ENCODE data around the gene BMP5. TPM values are rescaled to one million over a fixed set of nuclear protein-coding genes. Genes with fewer than 3 reads are reported as not detected.

Gene BMP5
- total and polyA plus RNA-seq, 3 experiments from 2014 or later: not detected

- POLR2A ChIA-PET: no interaction called here
- CTCF ChIA-PET: no interaction called here
- DNase-seq: no peak
Observed at GRCh38 chr6:55756531-55757031, 118.8 kb downstream of the BMP5 start.

GRCh38 chr6:55748880-55749279, 126.5 kb downstream of the BMP5 start:
- Mint-ChIP-seq H3K27ac (no peak overlapping the region), H3K4me1 (no peaks in the 10 kb centered on the region), H3K27me3 (peaks cover 0 to 2% of the 10 kb centered on the region in 2 donors), H3K4me3 (no peak overlapping the region), H3K9me3 (peaks cover 4 to 27% (median 8%) of the 10 kb centered on the region in 5 donors), H3K36me3 (no peaks in the 10 kb centered on the region)
- no peaks in the 10 kb centered on the region for H3K36me3 ChIP-seq (ENCODE audit: insufficient read depth, low read length)
- H3K9me3 ChIP-seq (ENCODE audit: low read length): no peaks in the 10 kb centered on the region
- no peaks in the 10 kb centered on the region for H3K27me3 ChIP-seq (ENCODE audit: insufficient read depth, low read length, poor library complexity, severe bottlenecking)
- ChIA-PET CTCF (no interaction called here), POLR2A (no interaction called here)
- no peaks in the 10 kb centered on the region for H3K4me1 ChIP-seq (ENCODE audit: insufficient read depth, low read length)
- H3K4me3 ChIP-seq (ENCODE audit: low read length): no peak overlapping the region
- no peak for DNase-seq
- no peak overlapping the region for H3K27ac ChIP-seq (ENCODE audit: low read depth, low read length)

More at GRCh38 chr6:55756531-55757031, 118.8 kb downstream of the BMP5 start:
- Histone ChIP-seq H3K4me1 (ENCODE audit: insufficient read depth, low read length) (no peaks in the 10 kb centered on the region), H3K9me3 (ENCODE audit: low read length) (no peaks in the 10 kb centered on the region), H3K36me3 (ENCODE audit: insufficient read depth, low read length) (no peaks in the 10 kb centered on the region), H3K4me3 (ENCODE audit: low read length) (no peak overlapping the region), H3K27ac (ENCODE audit: low read depth, low read length) (no peak overlapping the region), H3K27me3 (ENCODE audit: insufficient read depth, low read length, poor library complexity, severe bottlenecking) (no peaks in the 10 kb centered on the region)
- H3K9me3 Mint-ChIP-seq: peaks cover 6 to 28% (median 12%) of the 10 kb centered on the region in 5 donors
- no peak overlapping the region for H3K27ac Mint-ChIP-seq
- no peaks in the 10 kb centered on the region for H3K36me3 Mint-ChIP-seq
- no peaks in the 10 kb centered on the region for H3K27me3 Mint-ChIP-seq
- H3K4me1 Mint-ChIP-seq: no peaks in the 10 kb centered on the region
- H3K4me3 Mint-ChIP-seq: no peak overlapping the region

- DNase-seq: no peak
- ChIA-PET CTCF (no interaction called here), POLR2A (no interaction called here)
- Histone ChIP-seq H3K9me3 (ENCODE audit: low read length) (no peaks in the 10 kb centered on the region), H3K4me3 (ENCODE audit: low read length) (no peak overlapping the region), H3K27me3 (ENCODE audit: insufficient read depth, low read length, poor library complexity, severe bottlenecking) (no peaks in the 10 kb centered on the region), H3K4me1 (ENCODE audit: insufficient read depth, low read length) (no peaks in the 10 kb centered on the region), H3K36me3 (ENCODE audit: insufficient read depth, low read length) (no peaks in the 10 kb centered on the region), H3K27ac (ENCODE audit: low read depth, low read length) (no peak overlapping the region)
- H3K27me3 Mint-ChIP-seq: peaks cover 0 to 2% of the 10 kb centered on the region in 2 donors
- no peak overlapping the region for H3K27ac Mint-ChIP-seq
- H3K4me3 Mint-ChIP-seq: no peak overlapping the region
- no peaks in the 10 kb centered on the region for H3K36me3 Mint-ChIP-seq
- H3K9me3 Mint-ChIP-seq: peaks cover 6 to 44% (median 9%) of the 10 kb centered on the region in 5 donors
- H3K4me1 Mint-ChIP-seq: no peaks in the 10 kb centered on the region
Observed at GRCh38 chr6:55746473-55746872, 128.9 kb downstream of the BMP5 start.

GRCh38 chr6:55734256-55734655, 141.1 kb downstream of the BMP5 start:
- H3K4me3 Mint-ChIP-seq: no peak overlapping the region
- no peak for DNase-seq
- no peak overlapping the region for H3K27ac ChIP-seq (ENCODE audit: low read depth, low read length)
- H3K4me1 Mint-ChIP-seq: no peaks in the 10 kb centered on the region
- no peaks in the 10 kb centered on the region for H3K27me3 ChIP-seq (ENCODE audit: insufficient read depth, low read length, poor library complexity, severe bottlenecking)
- ChIA-PET CTCF (no interaction called here), POLR2A (no interaction called here)
- peaks cover 3 to 19% (median 13%) of the 10 kb centered on the region in 5 donors for H3K9me3 Mint-ChIP-seq
- peaks cover 0 to 6% of the 10 kb centered on the region in 2 donors for H3K27me3 Mint-ChIP-seq
- H3K4me3 ChIP-seq (ENCODE audit: low read length): no peak overlapping the region
- H3K27ac Mint-ChIP-seq: no peak overlapping the region
- no peaks in the 10 kb centered on the region for H3K36me3 Mint-ChIP-seq
- no peaks in the 10 kb centered on the region for H3K4me1 ChIP-seq (ENCODE audit: insufficient read depth, low read length)
- peaks cover 5% of the 10 kb centered on the region for H3K9me3 ChIP-seq (ENCODE audit: low read length)
- no peaks in the 10 kb centered on the region for H3K36me3 ChIP-seq (ENCODE audit: insufficient read depth, low read length)

- H3K36me3 ChIP-seq (ENCODE audit: insufficient read depth, low read length): no peaks in the 10 kb centered on the region
- H3K27me3 ChIP-seq (ENCODE audit: insufficient read depth, low read length, poor library complexity, severe bottlenecking): no peaks in the 10 kb centered on the region
- H3K9me3 ChIP-seq (ENCODE audit: low read length): peaks cover 5% of the 10 kb centered on the region
- POLR2A ChIA-PET: no interaction called here
- Mint-ChIP-seq H3K4me1 (no peaks in the 10 kb centered on the region), H3K27ac (no peak overlapping the region), H3K27me3 (peaks cover 0 to 2% of the 10 kb centered on the region in 2 donors), H3K9me3 (peaks cover 1 to 13% (median 4%) of the 10 kb centered on the region in 5 donors), H3K4me3 (no peak overlapping the region), H3K36me3 (no peaks in the 10 kb centered on the region)
- no peak for DNase-seq
- no peaks in the 10 kb centered on the region for H3K4me1 ChIP-seq (ENCODE audit: insufficient read depth, low read length)
- no peak overlapping the region for H3K4me3 ChIP-seq (ENCODE audit: low read length)
- CTCF ChIA-PET: no interaction called here
- no peak overlapping the region for H3K27ac ChIP-seq (ENCODE audit: low read depth, low read length)
Observed at GRCh38 chr6:55729665-55730064, 145.7 kb downstream of the BMP5 start.

- Histone ChIP-seq H3K27ac (ENCODE audit: low read depth, low read length) (no peak overlapping the region), H3K4me1 (ENCODE audit: insufficient read depth, low read length) (no peaks in the 10 kb centered on the region), H3K4me3 (ENCODE audit: low read length) (no peak overlapping the region), H3K27me3 (ENCODE audit: insufficient read depth, low read length, poor library complexity, severe bottlenecking) (no peaks in the 10 kb centered on the region), H3K9me3 (ENCODE audit: low read length) (peaks cover 5% of the 10 kb centered on the region), H3K36me3 (ENCODE audit: insufficient read depth, low read length) (no peaks in the 10 kb centered on the region)
- Mint-ChIP-seq H3K4me1 (no peaks in the 10 kb centered on the region), H3K9me3 (peaks cover 1 to 19% (median 5%) of the 10 kb centered on the region in 5 donors), H3K27ac (no peak overlapping the region), H3K27me3 (no peaks in the 10 kb centered on the region), H3K4me3 (no peak overlapping the region), H3K36me3 (no peaks in the 10 kb centered on the region)
- ChIA-PET POLR2A (no interaction called here), CTCF (no interaction called here)
- DNase-seq: no peak
Observed at GRCh38 chr6:55726144-55726543, 149.2 kb downstream of the BMP5 start.

GRCh38 chr6:55714831-55715230, 160.6 kb downstream of the BMP5 start:
- no peak overlapping the region for H3K4me3 Mint-ChIP-seq
- peaks cover 0 to 21% (median 7%) of the 10 kb centered on the region in 5 donors for H3K9me3 Mint-ChIP-seq
- H3K27me3 Mint-ChIP-seq: no peaks in the 10 kb centered on the region
- H3K4me1 Mint-ChIP-seq: no peaks in the 10 kb centered on the region
- Histone ChIP-seq H3K9me3 (ENCODE audit: low read length) (no peaks in the 10 kb centered on the region), H3K4me1 (ENCODE audit: insufficient read depth, low read length) (no peaks in the 10 kb centered on the region), H3K27ac (ENCODE audit: low read depth, low read length) (no peak overlapping the region), H3K36me3 (ENCODE audit: insufficient read depth, low read length) (no peaks in the 10 kb centered on the region), H3K27me3 (ENCODE audit: insufficient read depth, low read length, poor library complexity, severe bottlenecking) (no peaks in the 10 kb centered on the region), H3K4me3 (ENCODE audit: low read length) (no peak overlapping the region)
- POLR2A ChIA-PET: no interaction called here
- H3K36me3 Mint-ChIP-seq: no peaks in the 10 kb centered on the region
- CTCF ChIA-PET: no interaction called here
- H3K27ac Mint-ChIP-seq: no peak overlapping the region
- DNase-seq: no peak

GRCh38 chr6:55713436-55713835, 162.0 kb downstream of the BMP5 start:
- Histone ChIP-seq H3K36me3 (ENCODE audit: insufficient read depth, low read length) (no peaks in the 10 kb centered on the region), H3K4me1 (ENCODE audit: insufficient read depth, low read length) (no peaks in the 10 kb centered on the region), H3K9me3 (ENCODE audit: low read length) (no peaks in the 10 kb centered on the region), H3K27me3 (ENCODE audit: insufficient read depth, low read length, poor library complexity, severe bottlenecking) (no peaks in the 10 kb centered on the region), H3K4me3 (ENCODE audit: low read length) (no peak overlapping the region), H3K27ac (ENCODE audit: low read depth, low read length) (no peak overlapping the region)
- Mint-ChIP-seq H3K4me1 (no peaks in the 10 kb centered on the region), H3K36me3 (no peaks in the 10 kb centered on the region), H3K27ac (no peak overlapping the region), H3K9me3 (peaks cover 3 to 20% (median 12%) of the 10 kb centered on the region in 5 donors), H3K4me3 (no peak overlapping the region), H3K27me3 (no peaks in the 10 kb centered on the region)
- ChIA-PET POLR2A (no interaction called here), CTCF (no interaction called here)
- no peak for DNase-seq

GRCh38 chr6:55708711-55709110, 166.7 kb downstream of the BMP5 start:
- Mint-ChIP-seq H3K4me1 (no peaks in the 10 kb centered on the region), H3K36me3 (no peaks in the 10 kb centered on the region), H3K27ac (no peak overlapping the region), H3K27me3 (no peaks in the 10 kb centered on the region), H3K4me3 (no peak overlapping the region), H3K9me3 (peaks cover 4 to 29% (median 13%) of the 10 kb centered on the region in 5 donors)
- H3K27me3 ChIP-seq (ENCODE audit: insufficient read depth, low read length, poor library complexity, severe bottlenecking): no peaks in the 10 kb centered on the region
- no peaks in the 10 kb centered on the region for H3K9me3 ChIP-seq (ENCODE audit: low read length)
- DNase-seq: no peak
- POLR2A ChIA-PET: no interaction called here
- CTCF ChIA-PET: no interaction called here
- H3K36me3 ChIP-seq (ENCODE audit: insufficient read depth, low read length): no peaks in the 10 kb centered on the region
- no peaks in the 10 kb centered on the region for H3K4me1 ChIP-seq (ENCODE audit: insufficient read depth, low read length)
- no peak overlapping the region for H3K4me3 ChIP-seq (ENCODE audit: low read length)
- H3K27ac ChIP-seq (ENCODE audit: low read depth, low read length): no peak overlapping the region
